HG03175 (cell line): Measurements from ENCODE around the gene PLTP.
"Not testable (repeated sequence)": the region's sequence is repeated elsewhere in the genome, so short reads cannot be mapped to it uniquely, and the experiment has no call there.

Experiments
- ATAC-seq: cut with Tn5 transposase; IDR thresholded peaks from one replicate; pipeline ENCODE4 v1.9.1; 2021; ENCODE audit warnings: mild to moderate bottlenecking, moderate library complexity; ENCODE audit not compliant: unreplicated experiment

Gene PLTP

GRCh38 chr20:45880988-45881788, 30.8 kb downstream of the PLTP start, which contains the start of gene ZSWIM1:
Gene ZSWIM1, plus strand, starts transcription at chr20:45881227. Its CDS starts 1,366 bp downstream, at chr20:45882593.
- ATAC-seq: peak; percentile 99

- no peak for ATAC-seq
Observed at GRCh38 chr20:45878076-45878761, 33.7 kb downstream of the PLTP start.

- ATAC-seq: no peak
Observed at GRCh38 chr20:45874576-45874975, 37.4 kb downstream of the PLTP start.

GRCh38 chr20:45874104-45874481, 37.9 kb downstream of the PLTP start:
- ATAC-seq: not testable (repeated sequence)

GRCh38 chr20:45873409-45874103, 38.4 kb downstream of the PLTP start:
- no peak for ATAC-seq

- no peak for ATAC-seq
Observed at GRCh38 chr20:45872626-45873025, 39.3 kb downstream of the PLTP start.

- ATAC-seq: no peak
Observed at GRCh38 chr20:45867819-45868176, 44.2 kb downstream of the PLTP start.

GRCh38 chr20:45867136-45867818, 44.7 kb downstream of the PLTP start:
- ATAC-seq: no peak

GRCh38 chr20:45866454-45866853, 45.5 kb downstream of the PLTP start:
- ATAC-seq: no peak

- ATAC-seq: no peak
Observed at GRCh38 chr20:45863543-45864470, 48.1 kb downstream of the PLTP start.

- no peak for ATAC-seq
Observed at GRCh38 chr20:45861221-45862075, 50.5 kb downstream of the PLTP start.

GRCh38 chr20:45860560-45861220, 51.3 kb downstream of the PLTP start:
- ATAC-seq: no peak

GRCh38 chr20:45859916-45860315, 52.0 kb downstream of the PLTP start:
- no peak for ATAC-seq

- ATAC-seq: peak; percentile 22
Observed at GRCh38 chr20:45857882-45858216, 54.1 kb downstream of the PLTP start.

- peak; percentile 97 for ATAC-seq
Observed at GRCh38 chr20:45857114-45857881, 54.7 kb downstream of the PLTP start, which contains the start of the genes ACOT8 and ZSWIM3. Gene ACOT8, minus strand, starts transcription at chr20:45857392. Its CDS starts 77 bp downstream, at chr20:45857315. Gene ZSWIM3, plus strand, starts transcription at chr20:45857614. Its CDS starts 212 bp downstream, at chr20:45857826.

GRCh38 chr20:45853484-45853883, 58.5 kb downstream of the PLTP start:
- ATAC-seq: no peak

GRCh38 chr20:45852326-45852725, 59.6 kb downstream of the PLTP start:
- ATAC-seq: no peak

GRCh38 chr20:45851501-45851900, 60.5 kb downstream of the PLTP start:
- ATAC-seq: no peak
